CD8-positive, alpha-beta memory T cell (primary cell): ENCODE results near the gene TAS2R42. TPM values are rescaled to one million over a fixed set of nuclear protein-coding genes. Genes with fewer than 3 reads are reported as not detected.
A peak's percentile ranks its signal among the peaks of the same experiment; 100 is the strongest.

Experiments
- CTCF ChIA-PET: fragments of 350-600 bp; sonication (Branson Sonifier 250); formaldehyde crosslinking; loops from one replicate; lab custom pipeline; 2021; ENCODE audit warnings: antibody characterized with exemption; lab: Charles Lee
- POLR2A ChIA-PET: fragments of 350-600 bp; sonication (Branson Sonifier 250); formaldehyde crosslinking; loops from one replicate; lab custom pipeline; 2021; ENCODE audit warnings: antibody characterized with exemption; lab: Charles Lee
- DNase-seq, 5 donors: peaks; one replicate each; pipeline versions ENCODE4 v3.0.0 to v3.0.0-alpha.2; 2020 to 2022; ENCODE audit warnings: mixed read lengths in 1 of 5
- H3K27ac ChIP-seq: one replicate; pipeline ENCODE4 v1.7.0; 2013; ENCODE audit warnings: low read depth, mild to moderate bottlenecking, low read length, moderate library complexity
- H3K27me3 ChIP-seq: 2 replicates; pipeline ENCODE4 v1.7.0; 2013; ENCODE audit warnings: low read length, mild to moderate bottlenecking; ENCODE audit not compliant: insufficient read depth, poor library complexity, severe bottlenecking
- H3K36me3 ChIP-seq: 2 replicates; pipeline ENCODE4 v1.7.0; 2013; ENCODE audit warnings: mild to moderate bottlenecking, low read length, moderate library complexity; ENCODE audit not compliant: insufficient read depth
- H3K4me1 ChIP-seq: 2 replicates; pipeline ENCODE4 v1.7.0; 2013; ENCODE audit warnings: mild to moderate bottlenecking, low read length, moderate library complexity; ENCODE audit not compliant: insufficient read depth
- H3K4me3 ChIP-seq: 2 replicates; pipeline ENCODE4 v1.7.0; 2013; ENCODE audit warnings: mild to moderate bottlenecking, low read length
- H3K9me3 ChIP-seq: 2 replicates; pipeline ENCODE4 v1.7.0; 2013; ENCODE audit warnings: mild to moderate bottlenecking, low read length
- H3K27ac Mint-ChIP-seq, 8 donors: one replicate each; pipeline ENCODE4 v1.8.0; 2020 to 2021; ENCODE audit warnings: mixed read lengths in 8 of 8, mild to moderate bottlenecking in 6 of 8, inconsistent platforms in 3 of 8, moderate library complexity in 3 of 8
- H3K27me3 Mint-ChIP-seq, 2 donors: one replicate each; pipeline ENCODE4 v1.8.0; 2020 to 2021; ENCODE audit warnings: mixed read lengths in 2 of 2, mild to moderate bottlenecking in 1 of 2, moderate library complexity in 1 of 2
- H3K36me3 Mint-ChIP-seq, 3 donors: one replicate each; pipeline ENCODE4 v1.8.0; 2020 to 2021; ENCODE audit warnings: mixed read lengths in 3 of 3, inconsistent platforms in 1 of 3, mild to moderate bottlenecking in 1 of 3
- H3K4me1 Mint-ChIP-seq, 3 donors: one replicate each; pipeline ENCODE4 v1.8.0; 2020 to 2021; ENCODE audit warnings: mixed read lengths in 3 of 3, inconsistent platforms in 1 of 3, mild to moderate bottlenecking in 1 of 3
- H3K4me3 Mint-ChIP-seq, 7 donors: one replicate each; pipeline ENCODE4 v1.8.0; 2020 to 2021; ENCODE audit warnings: mixed read lengths in 7 of 7, mild to moderate bottlenecking in 6 of 7, moderate library complexity in 4 of 7, inconsistent platforms in 2 of 7
- H3K9me3 Mint-ChIP-seq, 5 donors: one replicate each; pipeline ENCODE4 v1.8.0; 2020 to 2022; ENCODE audit warnings: mixed read lengths in 5 of 5, mild to moderate bottlenecking in 3 of 5, moderate library complexity in 2 of 5, inconsistent platforms in 1 of 5
- polyA plus RNA-seq: library from polyadenylated mRNA; unstranded; fragments of 300-500 nt; fragmentation: Illumina TruSeq; gene quantifications from one replicate; pipeline ENCODE4 v1.2.3, GENCODE V29; 2021
- total RNA-seq, 2 experiments: library from RNA; stranded (reverse); gene quantifications; one replicate each; pipeline ENCODE4 v1.2.3, GENCODE V29; 2021

The TAS2R42 gene
- total and polyA plus RNA-seq, 3 experiments from 2014 or later: not detected

- no peak overlapping the region for H3K4me3 Mint-ChIP-seq
- peaks cover 74 to 93% (median 90%) of the 10 kb centered on the region in 3 donors for H3K4me1 Mint-ChIP-seq
- Histone ChIP-seq H3K4me1 (peaks cover 4% of the 10 kb centered on the region), H3K4me3 (no peak overlapping the region), H3K27me3 (no peaks in the 10 kb centered on the region), H3K9me3 (no peaks in the 10 kb centered on the region), H3K27ac (no peak overlapping the region), H3K36me3 (no peaks in the 10 kb centered on the region)
- no peak for DNase-seq
- ChIA-PET POLR2A (no interaction called here), CTCF (no interaction called here)
- H3K27ac Mint-ChIP-seq: peak overlapping the region in 2 of 8 donors; percentile 5 to 6
- no peaks in the 10 kb centered on the region for H3K9me3 Mint-ChIP-seq
- peaks cover 11 to 60% (median 21%) of the 10 kb centered on the region in 3 donors for H3K36me3 Mint-ChIP-seq
- no peaks in the 10 kb centered on the region for H3K27me3 Mint-ChIP-seq
Observed at GRCh38 chr12:11164384-11164783, 22.4 kb downstream of the TAS2R42 start.

- DNase-seq: no peak
Observed at GRCh38 chr12:11162502-11162901, 24.2 kb downstream of the TAS2R42 start.

GRCh38 chr12:11158885-11159444 is 27.8 kb downstream of the TAS2R42 start:
- peak overlapping the region in 1 of 7 donors; percentile 20 for H3K4me3 Mint-ChIP-seq
- no peaks in the 10 kb centered on the region for H3K27me3 ChIP-seq
- no peaks in the 10 kb centered on the region for H3K27me3 Mint-ChIP-seq
- peaks cover 46 to 71% (median 65%) of the 10 kb centered on the region in 3 donors for H3K4me1 Mint-ChIP-seq
- POLR2A ChIA-PET: no interaction called here
- peaks cover 3 to 10% (median 5%) of the 10 kb centered on the region in 5 donors for H3K9me3 Mint-ChIP-seq
- no peaks in the 10 kb centered on the region for H3K4me1 ChIP-seq
- no peaks in the 10 kb centered on the region for H3K9me3 ChIP-seq
- no peak overlapping the region for H3K27ac Mint-ChIP-seq
- CTCF ChIA-PET: no interaction called here
- no peak for DNase-seq
- H3K36me3 ChIP-seq: no peaks in the 10 kb centered on the region
- no peak overlapping the region for H3K4me3 ChIP-seq
- H3K36me3 Mint-ChIP-seq: peaks cover 7 to 49% (median 21%) of the 10 kb centered on the region in 3 donors
- H3K27ac ChIP-seq: no peak overlapping the region

More at GRCh38 chr12:11162502-11162901, 24.2 kb downstream of the TAS2R42 start:
- no peak overlapping the region for H3K4me3 ChIP-seq
- H3K9me3 ChIP-seq: no peaks in the 10 kb centered on the region
- Mint-ChIP-seq H3K27ac (peak overlapping the region in 2 of 8 donors; percentile 4 to 17), H3K4me1 (peaks cover 68 to 90% (median 85%) of the 10 kb centered on the region in 3 donors), H3K36me3 (peaks cover 6 to 55% (median 13%) of the 10 kb centered on the region in 3 donors), H3K4me3 (no peak overlapping the region), H3K9me3 (peaks cover 0 to 3% (median 0%) of the 10 kb centered on the region in 5 donors), H3K27me3 (no peaks in the 10 kb centered on the region)
- no peaks in the 10 kb centered on the region for H3K4me1 ChIP-seq
- no peak overlapping the region for H3K27ac ChIP-seq
- ChIA-PET POLR2A (interaction anchor here (1.3 kb wide), 1 partner anchor 9 kb away, joined by 3 read pairs; no protein-coding TSS in a partner anchor), CTCF (interaction anchor here (1.2 kb wide), 1 partner anchor 9 kb away, joined by 3 read pairs; the partner anchor contains the start of gene SMIM10L1)
- H3K36me3 ChIP-seq: no peaks in the 10 kb centered on the region
- no peaks in the 10 kb centered on the region for H3K27me3 ChIP-seq

- no peak for DNase-seq
- H3K27ac ChIP-seq: no peak overlapping the region
- no peak overlapping the region for H3K27ac Mint-ChIP-seq
- ChIA-PET CTCF (no interaction called here), POLR2A (no interaction called here)
- H3K36me3 Mint-ChIP-seq: peaks cover 5 to 34% (median 32%) of the 10 kb centered on the region in 3 donors
- no peaks in the 10 kb centered on the region for H3K9me3 ChIP-seq
- no peaks in the 10 kb centered on the region for H3K4me1 ChIP-seq
- H3K27me3 Mint-ChIP-seq: no peaks in the 10 kb centered on the region
- H3K4me3 Mint-ChIP-seq: no peak overlapping the region
- no peaks in the 10 kb centered on the region for H3K27me3 ChIP-seq
- H3K36me3 ChIP-seq: no peaks in the 10 kb centered on the region
- H3K4me3 ChIP-seq: no peak overlapping the region
- H3K9me3 Mint-ChIP-seq: peaks cover 6 to 10% (median 7%) of the 10 kb centered on the region in 5 donors
- H3K4me1 Mint-ChIP-seq: peaks cover 27 to 48% (median 36%) of the 10 kb centered on the region in 3 donors
Observed at GRCh38 chr12:11154400-11154925, 32.3 kb downstream of the TAS2R42 start.

GRCh38 chr12:11152725-11153124 is 34.0 kb downstream of the TAS2R42 start:
- Histone ChIP-seq H3K4me1 (no peaks in the 10 kb centered on the region), H3K9me3 (no peaks in the 10 kb centered on the region), H3K27me3 (no peaks in the 10 kb centered on the region), H3K4me3 (no peak overlapping the region), H3K27ac (no peak overlapping the region), H3K36me3 (no peaks in the 10 kb centered on the region)
- H3K27ac Mint-ChIP-seq: no peak overlapping the region
- POLR2A ChIA-PET: no interaction called here
- no peak overlapping the region for H3K4me3 Mint-ChIP-seq
- peaks cover 16 to 34% (median 21%) of the 10 kb centered on the region in 3 donors for H3K4me1 Mint-ChIP-seq
- DNase-seq: no peak
- no peaks in the 10 kb centered on the region for H3K27me3 Mint-ChIP-seq
- peaks cover 3 to 10% (median 7%) of the 10 kb centered on the region in 5 donors for H3K9me3 Mint-ChIP-seq
- CTCF ChIA-PET: no interaction called here
- peaks cover 5 to 34% (median 23%) of the 10 kb centered on the region in 3 donors for H3K36me3 Mint-ChIP-seq

- H3K9me3 Mint-ChIP-seq: peaks cover 1 to 4% (median 3%) of the 10 kb centered on the region in 5 donors
- Histone ChIP-seq H3K36me3 (no peaks in the 10 kb centered on the region), H3K4me3 (no peak overlapping the region), H3K9me3 (no peaks in the 10 kb centered on the region), H3K27ac (no peak overlapping the region), H3K27me3 (no peaks in the 10 kb centered on the region), H3K4me1 (no peaks in the 10 kb centered on the region)
- DNase-seq: no peak
- H3K36me3 Mint-ChIP-seq: peaks cover 3 to 31% (median 19%) of the 10 kb centered on the region in 3 donors
- no peaks in the 10 kb centered on the region for H3K27me3 Mint-ChIP-seq
- no peak overlapping the region for H3K27ac Mint-ChIP-seq
- peaks cover 10 to 26% (median 13%) of the 10 kb centered on the region in 3 donors for H3K4me1 Mint-ChIP-seq
- POLR2A ChIA-PET: no interaction called here
- no peak overlapping the region for H3K4me3 Mint-ChIP-seq
- CTCF ChIA-PET: no interaction called here
Observed at GRCh38 chr12:11150832-11151231, 35.9 kb downstream of the TAS2R42 start.

GRCh38 chr12:11147420-11147819 is 39.3 kb downstream of the TAS2R42 start:
- Histone ChIP-seq H3K4me1 (no peaks in the 10 kb centered on the region), H3K36me3 (no peaks in the 10 kb centered on the region), H3K9me3 (no peaks in the 10 kb centered on the region), H3K27ac (no peak overlapping the region), H3K27me3 (no peaks in the 10 kb centered on the region), H3K4me3 (no peak overlapping the region)
- ChIA-PET CTCF (no interaction called here), POLR2A (no interaction called here)
- H3K36me3 Mint-ChIP-seq: peaks cover 9 to 41% (median 19%) of the 10 kb centered on the region in 3 donors
- no peak for DNase-seq
- no peaks in the 10 kb centered on the region for H3K27me3 Mint-ChIP-seq
- peaks cover 15 to 26% (median 20%) of the 10 kb centered on the region in 3 donors for H3K4me1 Mint-ChIP-seq
- H3K4me3 Mint-ChIP-seq: no peak overlapping the region
- H3K9me3 Mint-ChIP-seq: peaks cover 7 to 23% (median 12%) of the 10 kb centered on the region in 5 donors
- peak overlapping the region in 1 of 8 donors; percentile 54 for H3K27ac Mint-ChIP-seq

GRCh38 chr12:11144297-11144696 is 42.4 kb downstream of the TAS2R42 start:
- ChIA-PET CTCF (no interaction called here), POLR2A (no interaction called here)
- no peak overlapping the region for H3K27ac ChIP-seq
- no peaks in the 10 kb centered on the region for H3K27me3 ChIP-seq
- Mint-ChIP-seq H3K9me3 (peaks cover 4 to 21% (median 11%) of the 10 kb centered on the region in 5 donors), H3K27me3 (no peaks in the 10 kb centered on the region), H3K4me1 (peaks cover 24 to 36% (median 27%) of the 10 kb centered on the region in 3 donors), H3K36me3 (peaks cover 9 to 40% (median 25%) of the 10 kb centered on the region in 3 donors), H3K27ac (peak overlapping the region in 1 of 8 donors; percentile 22), H3K4me3 (no peak overlapping the region)
- H3K36me3 ChIP-seq: no peaks in the 10 kb centered on the region
- H3K4me3 ChIP-seq: no peak overlapping the region
- no peak for DNase-seq
- no peaks in the 10 kb centered on the region for H3K4me1 ChIP-seq
- no peaks in the 10 kb centered on the region for H3K9me3 ChIP-seq
